SK-N-MC (cell line): ENCODE measurements around the gene PIGV.

Source experiments
- EZH2 ChIP-seq: fragments of 200-600 bp; sonication (generic); IDR thresholded peaks from one replicate; pipeline ENCODE4 v1.6.1; 2017; ENCODE audit warnings: antibody characterized with exemption
- FOXP2 ChIP-seq: optimal IDR thresholded peaks from 2 replicates; pipeline ENCODE3; 2011; ENCODE audit warnings: mild to moderate bottlenecking, moderate library complexity; ENCODE audit not compliant: insufficient read depth; ENCODE audit errors: extremely low read length, control extremely low read depth
- POLR2AphosphoS5 ChIP-seq: IDR thresholded peaks from 2 replicates; pipeline ENCODE4 v1.6.1; 2012; ENCODE audit warnings: mild to moderate bottlenecking, low read depth, low read length, borderline replicate concordance

GRCh38 chr1:26839779-26840178 is 52.0 kb downstream of the PIGV start:
- no peak for TF ChIP-seq POLR2AphosphoS5
- TF ChIP-seq EZH2, result no peak
- no peak for TF ChIP-seq FOXP2
